ENCODE measurements around the gene TENM3.

The TENM3 gene

GRCh38 chr4:182754895-182755294 is 511.7 kb downstream of the TENM3 start:
- DNase-seq: no peak

GRCh38 chr4:182756161-182756690 is 513.0 kb downstream of the TENM3 start:
- DNase-seq: no peak

GRCh38 chr4:182758273-182758672 is 515.1 kb downstream of the TENM3 start:
- DNase-seq: no peak

- DNase-seq: no peak
These were observed 517.4 kb downstream of the TENM3 start for GRCh38 chr4:182760551-182761043.

GRCh38 chr4:182764137-182764536 is 520.9 kb downstream of the TENM3 start:
- DNase-seq: no peak

GRCh38 chr4:182764642-182765041 is 521.4 kb downstream of the TENM3 start:
- no peak for DNase-seq

- DNase-seq: no peak
These were observed 523.0 kb downstream of the TENM3 start for GRCh38 chr4:182765987-182766856.

GRCh38 chr4:182766857-182767250 is 523.7 kb downstream of the TENM3 start:
- no peak for DNase-seq

- DNase-seq: no peak
These were observed 525.6 kb downstream of the TENM3 start for GRCh38 chr4:182768838-182769237.

- no peak for DNase-seq
These were observed 527.2 kb downstream of the TENM3 start for GRCh38 chr4:182770259-182770995.

GRCh38 chr4:182770996-182771514 is 527.9 kb downstream of the TENM3 start:
- DNase-seq: no peak

GRCh38 chr4:182775075-182775474 is 531.9 kb downstream of the TENM3 start:
- no peak for DNase-seq

GRCh38 chr4:182776376-182777105 is 533.3 kb downstream of the TENM3 start:
- DNase-seq: no peak

- DNase-seq: no peak
These were observed 535.2 kb downstream of the TENM3 start for GRCh38 chr4:182778222-182778982.

- DNase-seq: no peak
These were observed 543.8 kb downstream of the TENM3 start for GRCh38 chr4:182786991-182787390.

- DNase-seq: no peak
These were observed 545.0 kb downstream of the TENM3 start for GRCh38 chr4:182788201-182788600.

GRCh38 chr4:182789529-182789928 is 546.3 kb downstream of the TENM3 start:
- DNase-seq: no peak

GRCh38 chr4:182795446-182796238 is 552.4 kb downstream of the TENM3 start:
- no peak for DNase-seq

GRCh38 chr4:182799515-182800215 is 556.5 kb downstream of the TENM3 start:
- no peak for DNase-seq

GRCh38 chr4:182800216-182800515 is 557.0 kb downstream of the TENM3 start:
- no peak for DNase-seq

- DNase-seq: no peak
These were observed 558.4 kb downstream of the TENM3 start for GRCh38 chr4:182801636-182802035.
